Measurements from ENCODE around the gene ARRB1. TPM values are rescaled to one million over a fixed set of nuclear protein-coding genes. Genes with fewer than 3 reads are reported as not detected.
"Not testable (repeated sequence)": the region's sequence is repeated elsewhere in the genome, so short reads cannot be mapped to it uniquely, and the experiment has no call there.

Gene ARRB1
- total RNA-seq, 1 donor from 2014 or later, result 187 TPM

DNA sequence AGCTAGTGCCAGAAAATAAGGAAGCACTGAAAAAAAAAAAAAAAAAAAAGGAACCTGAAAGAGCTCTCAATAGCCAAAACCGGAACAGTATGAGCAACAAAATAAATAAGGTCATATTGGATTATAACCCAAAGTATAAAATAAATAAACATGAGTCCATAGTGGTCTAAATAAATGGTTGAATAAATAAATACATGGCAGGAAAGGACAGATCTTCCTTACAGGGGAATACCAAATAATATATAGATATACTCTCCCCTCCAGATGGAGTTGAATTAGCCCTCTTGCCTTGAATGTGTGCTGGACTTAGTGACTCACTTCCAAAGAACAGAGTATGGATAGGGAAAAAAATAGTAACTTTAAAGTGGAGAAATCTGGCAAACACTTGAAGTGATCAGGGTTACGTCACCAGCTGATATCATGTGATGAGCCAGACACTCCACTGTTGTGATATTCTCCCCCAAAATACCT, 14.3 kb upstream of the ARRB1 start:
- no peaks in the 10 kb centered on the region for H3K36me3 ChIP-seq
- no peaks in the 10 kb centered on the region for H3K27me3 ChIP-seq (ENCODE audit: low read depth)
- no peak for DNase-seq
- peaks cover 17% of the 10 kb centered on the region for H3K4me1 ChIP-seq
- intact Hi-C loops (cut with DNase I), result no loop called here
- H3K4me3 ChIP-seq, result no peak overlapping the region
- no peak for TF ChIP-seq CTCF (IDR thresholded peaks at IDR 0.05)
- no peaks in the 10 kb centered on the region for H3K9me3 ChIP-seq
- peak overlapping the region; percentile 58 for H3K27ac ChIP-seq
- peak; percentile 62 to 81 for ATAC-seq

DNA sequence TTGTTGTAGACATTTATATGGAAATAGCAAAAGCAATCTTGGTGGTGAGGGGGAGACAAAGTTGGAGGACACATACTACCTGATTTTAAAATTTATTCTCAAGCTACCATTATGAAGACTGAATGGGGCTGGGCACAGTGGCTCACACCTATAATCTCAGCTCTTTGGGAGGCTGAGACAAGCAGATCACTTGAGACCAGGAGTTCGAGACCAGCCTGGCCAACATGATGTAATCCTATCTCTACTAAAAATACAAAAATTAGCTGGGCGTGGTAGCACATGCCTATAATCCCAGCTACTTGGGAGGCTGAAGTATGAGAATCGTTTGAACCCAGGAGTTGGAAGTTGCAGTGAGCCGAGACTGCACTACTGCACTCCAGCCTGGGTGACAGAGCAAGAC, 10.8 kb upstream of the ARRB1 start:
- intact Hi-C loops (cut with DNase I); H3K4me3 ChIP-seq; H3K36me3 ChIP-seq; H3K27me3 ChIP-seq (ENCODE audit: low read depth); ATAC-seq; H3K9me3 ChIP-seq; H3K27ac ChIP-seq; DNase-seq: not testable (repeated sequence)
- peaks cover 17% of the 10 kb centered on the region for H3K4me1 ChIP-seq

DNA sequence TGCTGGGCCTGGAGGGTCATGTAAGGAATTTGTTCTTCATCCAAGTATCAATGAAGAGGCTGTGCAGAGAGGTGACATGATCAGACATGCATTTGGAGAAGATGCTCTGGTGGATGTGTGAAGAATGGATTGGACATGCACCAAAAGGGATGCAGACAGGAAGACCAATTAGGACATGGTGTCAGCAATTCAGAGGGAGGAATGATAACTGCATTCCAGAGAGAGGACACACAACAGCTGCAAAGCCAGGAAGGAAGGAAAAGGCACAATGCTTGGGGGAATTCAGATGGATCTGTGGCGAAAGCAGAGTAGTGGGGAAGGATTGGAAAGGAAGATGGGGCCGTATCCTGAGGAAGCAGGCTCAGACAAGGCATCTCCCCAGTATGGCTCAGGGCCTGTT, 5.2 kb upstream of the ARRB1 start:
- intact Hi-C loops (cut with DNase I), result no loop called here
- TF ChIP-seq CTCF (IDR thresholded peaks at IDR 0.05), result no peak

DNA sequence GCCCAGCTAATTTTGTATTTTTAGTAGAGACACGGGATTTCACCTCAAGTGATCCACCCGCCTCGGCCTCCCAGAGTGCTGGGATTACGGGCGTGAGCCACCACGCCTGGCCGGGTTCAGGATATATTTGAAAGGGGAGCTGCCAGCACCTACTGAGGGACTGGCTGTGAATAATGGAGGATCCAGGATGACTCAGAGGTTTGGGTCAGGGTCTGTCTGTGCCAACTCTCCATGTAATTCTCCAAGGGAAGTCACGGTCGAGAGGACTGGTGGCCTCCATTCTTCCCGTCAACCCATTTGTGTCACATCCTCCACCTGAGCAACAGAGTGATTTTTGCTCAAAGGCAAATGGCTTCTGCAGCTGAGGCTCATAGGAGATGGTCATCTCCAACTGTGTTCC, 3.6 kb upstream of the ARRB1 start:
- ATAC-seq, result no peak
- no peaks in the 10 kb centered on the region for H3K36me3 ChIP-seq
- no peaks in the 10 kb centered on the region for H3K9me3 ChIP-seq
- H3K4me1 ChIP-seq, result peaks cover 13% of the 10 kb centered on the region
- no peak overlapping the region for H3K27ac ChIP-seq
- H3K27me3 ChIP-seq (ENCODE audit: low read depth), result no peaks in the 10 kb centered on the region
- no peak overlapping the region for H3K4me3 ChIP-seq
- intact Hi-C loops (cut with DNase I), result no loop called here
- TF ChIP-seq CTCF (IDR thresholded peaks at IDR 0.05), result no peak
- DNase-seq, result no peak

More for the DNA sequence above, 5.2 kb upstream of the ARRB1 start:
- Histone ChIP-seq H3K9me3 (no peaks in the 10 kb centered on the region), H3K27me3 (ENCODE audit: low read depth) (no peaks in the 10 kb centered on the region), H3K4me3 (no peak overlapping the region), H3K36me3 (no peaks in the 10 kb centered on the region), H3K27ac (no peak overlapping the region), H3K4me1 (peaks cover 12% of the 10 kb centered on the region)
- no peak for ATAC-seq
- no peak for DNase-seq

GRCh38 chr11:75352588-75353206, 1.2 kb upstream of the ARRB1 start:
- Histone ChIP-seq H3K27me3 (ENCODE audit: low read depth) (no peaks in the 10 kb centered on the region), H3K27ac (peak overlapping the region; percentile 97), H3K4me3 (peak overlapping the region; percentile 97), H3K4me1 (peaks cover 36% of the 10 kb centered on the region), H3K36me3 (peaks cover 16% of the 10 kb centered on the region), H3K9me3 (no peaks in the 10 kb centered on the region)
- ATAC-seq (no peak), DNase-seq (no peak)
- no peak for TF ChIP-seq CTCF (IDR thresholded peaks at IDR 0.05)
- intact Hi-C loops (cut with DNase I), result no loop called here

GRCh38 chr11:75351791-75352587, 528 bp upstream of the ARRB1 start:
- no peaks in the 10 kb centered on the region for H3K9me3 ChIP-seq
- H3K27ac ChIP-seq, result peak overlapping the region; percentile 97
- peaks cover 44% of the 10 kb centered on the region for H3K4me1 ChIP-seq
- peak; percentile 28 for TF ChIP-seq CTCF (IDR thresholded peaks at IDR 0.05)
- no peaks in the 10 kb centered on the region for H3K27me3 ChIP-seq (ENCODE audit: low read depth)
- DNase-seq (peak; percentile 90), ATAC-seq (peak; percentile 64 to 90)
- H3K36me3 ChIP-seq, result peaks cover 16% of the 10 kb centered on the region
- intact Hi-C loops (cut with DNase I), result no loop called here
- peak overlapping the region; percentile 97 for H3K4me3 ChIP-seq

Data from lower lobe of right lung (tissue), 2 donors.